Lower leg skin (tissue), 4 donors: ENCODE results near the gene PERP. TPM values are rescaled to one million over a fixed set of nuclear protein-coding genes. Genes with fewer than 3 reads are reported as not detected.

Source experiments
- DNase-seq, 2 donors: peaks; one replicate each; pipeline ENCODE4 v3.0.0-alpha.2; 2019; ENCODE audit warnings: low spot score in 2 of 2
- H3K4me3 ChIP-seq: fragments of 200-600 bp; sonication (generic); 2 replicates; pipeline ENCODE4 v1.5.1; 2017; ENCODE audit warnings: mild to moderate bottlenecking, low read depth; ENCODE audit not compliant: poor library complexity, severe bottlenecking
- POLR2A ChIP-seq, 2 donors: fragments of 450-650 bp; IDR thresholded peaks; one replicate each; pipeline ENCODE4 v1.6.1; 2016 to 2017; ENCODE audit warnings: antibody characterized with exemption in 2 of 2, mild to moderate bottlenecking in 1 of 2, moderate library complexity in 1 of 2
- WGBS, 2 donors: methylation state at CpG; one replicate each; pipeline ENCODE4 v1.1.5; 2018; 5-methylcytosine and 5-hydroxymethylcytosine counted together
- intact Hi-C: fragments of 100-400 bp; cut with DNase I; formaldehyde crosslinking; loops from one replicate; pipeline ENCODE4 v1.15.0; 2023; ENCODE audit warnings: low total_unique reads
- total RNA-seq, 4 donors: library from RNA; depleted of rRNA; stranded (reverse); fragments of >200 nt; gene quantifications; one replicate each; pipeline ENCODE4 v1.1.0, GENCODE V29; 2016
- TF ChIP-seq, protein P1 (sequence below), 3 donors: fragments of 450-650 bp; IDR thresholded peaks; one replicate each; pipeline ENCODE4 v1.5.1; 2016; ENCODE audit warnings: antibody characterized with exemption in 3 of 3, mild to moderate bottlenecking in 3 of 3, moderate library complexity in 2 of 3

The PERP gene
- total RNA-seq, 4 donors from 2014 or later, result 1,452 to 1,932 (median 1,836) TPM

DNA sequence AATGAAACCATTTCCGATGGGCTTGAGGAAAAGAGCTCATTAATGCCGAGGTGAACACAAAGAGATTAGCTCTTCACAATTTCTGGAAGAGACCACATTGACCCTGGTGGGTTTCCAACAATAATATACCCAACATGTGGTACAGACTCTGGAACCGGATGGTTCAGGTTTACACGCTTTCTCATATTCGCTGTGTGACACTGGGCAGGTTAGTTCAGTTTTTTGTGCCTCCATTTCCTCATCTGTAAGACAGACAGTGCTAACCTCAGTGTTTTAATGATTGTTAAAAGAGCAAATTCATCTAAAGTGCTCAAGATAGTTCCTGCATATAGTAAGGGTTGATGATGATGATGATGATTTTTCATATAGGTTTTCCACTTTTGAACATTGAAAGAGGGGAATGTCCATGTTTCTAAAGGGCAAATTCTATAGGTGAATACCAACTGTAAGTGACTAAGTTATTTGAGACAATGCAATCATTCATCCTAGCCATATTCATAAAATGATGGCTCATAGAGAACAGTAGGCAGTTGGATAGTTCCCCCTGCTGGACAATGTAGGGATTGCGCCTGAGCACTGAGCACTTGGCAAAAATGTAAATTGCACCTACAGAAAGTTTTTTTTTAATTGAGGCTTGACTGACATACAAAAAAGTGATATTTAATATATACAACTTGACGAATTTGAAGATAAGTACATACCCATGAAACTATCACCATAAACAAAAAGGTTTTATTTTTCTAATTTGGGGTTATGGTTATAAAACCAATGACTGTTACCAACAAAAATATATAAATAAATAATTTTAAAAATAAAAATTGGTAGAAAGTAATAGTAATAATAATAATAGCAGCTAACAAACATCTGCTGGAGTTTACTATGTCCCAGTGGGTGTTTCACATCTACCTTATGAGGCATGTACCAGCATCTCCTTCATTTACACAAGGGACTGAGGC lies 2.1 kb upstream of the PERP start:
- TF ChIP-seq, protein P1, sequence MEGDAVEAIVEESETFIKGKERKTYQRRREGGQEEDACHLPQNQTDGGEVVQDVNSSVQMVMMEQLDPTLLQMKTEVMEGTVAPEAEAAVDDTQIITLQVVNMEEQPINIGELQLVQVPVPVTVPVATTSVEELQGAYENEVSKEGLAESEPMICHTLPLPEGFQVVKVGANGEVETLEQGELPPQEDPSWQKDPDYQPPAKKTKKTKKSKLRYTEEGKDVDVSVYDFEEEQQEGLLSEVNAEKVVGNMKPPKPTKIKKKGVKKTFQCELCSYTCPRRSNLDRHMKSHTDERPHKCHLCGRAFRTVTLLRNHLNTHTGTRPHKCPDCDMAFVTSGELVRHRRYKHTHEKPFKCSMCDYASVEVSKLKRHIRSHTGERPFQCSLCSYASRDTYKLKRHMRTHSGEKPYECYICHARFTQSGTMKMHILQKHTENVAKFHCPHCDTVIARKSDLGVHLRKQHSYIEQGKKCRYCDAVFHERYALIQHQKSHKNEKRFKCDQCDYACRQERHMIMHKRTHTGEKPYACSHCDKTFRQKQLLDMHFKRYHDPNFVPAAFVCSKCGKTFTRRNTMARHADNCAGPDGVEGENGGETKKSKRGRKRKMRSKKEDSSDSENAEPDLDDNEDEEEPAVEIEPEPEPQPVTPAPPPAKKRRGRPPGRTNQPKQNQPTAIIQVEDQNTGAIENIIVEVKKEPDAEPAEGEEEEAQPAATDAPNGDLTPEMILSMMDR (IDR thresholded peaks at IDR 0.05), result peak in 2 of 3 donors; percentile 56 to 63
- no peak for TF ChIP-seq POLR2A (IDR thresholded peaks at IDR 0.05)
- 14 to 17% methylated on average over 7 of the region's 7 CpGs for WGBS, 2 donors
- intact Hi-C loops, result loop anchor here (5.0 kb wide), 1 partner anchor 107 kb away; no protein-coding TSS in a partner anchor
- H3K4me3 ChIP-seq, result no peak overlapping the region
- peak; percentile 82 to 97 for DNase-seq

DNA sequence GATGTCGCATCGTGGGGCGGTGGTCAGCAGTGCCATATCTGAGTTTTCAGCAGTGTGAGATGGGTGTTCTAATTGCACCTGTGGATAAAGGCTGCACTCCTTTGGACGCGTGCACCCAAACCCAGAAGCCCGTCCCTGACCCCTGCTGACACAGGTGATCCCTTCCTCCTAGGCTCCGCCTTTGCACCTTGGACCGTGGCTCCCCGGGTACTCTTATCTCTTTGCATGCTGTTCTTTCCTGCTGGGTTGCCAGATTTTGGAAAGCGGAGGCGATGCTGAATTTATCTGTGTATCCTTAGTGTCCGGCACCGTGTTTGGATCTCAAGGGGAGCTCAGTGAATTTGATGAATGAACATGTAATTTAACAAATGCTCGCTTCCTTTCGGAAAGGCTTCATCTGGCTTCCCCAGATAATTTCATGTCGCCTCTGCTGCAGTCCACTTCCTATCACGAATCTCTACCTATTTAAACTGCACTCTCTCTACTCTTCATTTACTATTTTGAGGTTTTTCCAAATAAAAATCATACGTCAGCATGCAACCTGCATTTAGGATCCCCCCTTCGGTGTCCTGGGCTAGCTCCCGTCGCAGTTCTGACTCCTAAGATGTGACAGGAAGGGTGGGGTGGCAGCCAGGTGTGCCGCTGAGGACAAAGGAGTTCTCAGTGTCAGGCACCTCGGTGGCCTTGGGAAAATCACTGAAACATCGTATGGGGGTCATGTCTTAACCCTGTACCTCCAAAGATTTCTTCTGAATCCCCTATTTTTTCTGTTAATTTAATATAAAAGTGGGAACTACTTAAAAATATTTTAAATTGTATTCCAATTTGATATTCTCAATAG lies 753 bp upstream of the PERP start:
- intact Hi-C loops, result loop anchor here (2.0 to 5.0 kb wide), 2 partner anchors 73 to 106 kb away; no protein-coding TSS in a partner anchor

DNA sequence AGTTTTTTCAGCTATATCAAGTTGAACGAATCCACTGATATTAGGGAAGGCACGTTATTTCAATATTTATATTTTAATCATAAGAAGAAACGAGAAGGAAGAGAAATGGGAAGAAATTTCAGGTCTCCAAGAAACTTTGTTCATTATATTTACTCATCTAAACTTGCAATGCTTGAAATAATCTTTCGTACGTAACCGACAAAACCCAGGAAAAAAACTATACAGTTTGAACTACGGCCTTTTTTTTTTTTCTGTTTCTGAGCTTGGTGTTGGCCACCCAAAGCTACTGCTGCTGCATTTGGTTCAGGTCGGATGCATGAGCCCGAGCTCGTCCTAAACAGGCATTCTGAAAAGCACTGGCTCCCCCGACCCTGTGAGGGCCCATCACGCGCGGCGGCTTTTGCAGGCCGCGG lies 548 bp downstream of the PERP start:
- intact Hi-C loops, result loop anchor here (2.0 to 5.0 kb wide), 2 partner anchors 72 to 104 kb away; no protein-coding TSS in a partner anchor
- H3K4me3 ChIP-seq, result peak overlapping the region; percentile 80
- DNase-seq, result no peak
- no peak for TF ChIP-seq POLR2A (IDR thresholded peaks at IDR 0.05)
- TF ChIP-seq, protein P1 (IDR thresholded peaks at IDR 0.05), result no peak
- 3 to 4% methylated on average over 17 of the region's 17 CpGs for WGBS, 2 donors

More for the DNA sequence above, 753 bp upstream of the PERP start:
- peak overlapping the region; percentile 80 for H3K4me3 ChIP-seq
- 6 to 7% methylated on average over 24 of the region's 24 CpGs for WGBS, 2 donors
- DNase-seq, result peak in 1 of 2 donors; percentile 59
- TF ChIP-seq, protein P1 (IDR thresholded peaks at IDR 0.05), result no peak
- TF ChIP-seq POLR2A (IDR thresholded peaks at IDR 0.05), result no peak

DNA sequence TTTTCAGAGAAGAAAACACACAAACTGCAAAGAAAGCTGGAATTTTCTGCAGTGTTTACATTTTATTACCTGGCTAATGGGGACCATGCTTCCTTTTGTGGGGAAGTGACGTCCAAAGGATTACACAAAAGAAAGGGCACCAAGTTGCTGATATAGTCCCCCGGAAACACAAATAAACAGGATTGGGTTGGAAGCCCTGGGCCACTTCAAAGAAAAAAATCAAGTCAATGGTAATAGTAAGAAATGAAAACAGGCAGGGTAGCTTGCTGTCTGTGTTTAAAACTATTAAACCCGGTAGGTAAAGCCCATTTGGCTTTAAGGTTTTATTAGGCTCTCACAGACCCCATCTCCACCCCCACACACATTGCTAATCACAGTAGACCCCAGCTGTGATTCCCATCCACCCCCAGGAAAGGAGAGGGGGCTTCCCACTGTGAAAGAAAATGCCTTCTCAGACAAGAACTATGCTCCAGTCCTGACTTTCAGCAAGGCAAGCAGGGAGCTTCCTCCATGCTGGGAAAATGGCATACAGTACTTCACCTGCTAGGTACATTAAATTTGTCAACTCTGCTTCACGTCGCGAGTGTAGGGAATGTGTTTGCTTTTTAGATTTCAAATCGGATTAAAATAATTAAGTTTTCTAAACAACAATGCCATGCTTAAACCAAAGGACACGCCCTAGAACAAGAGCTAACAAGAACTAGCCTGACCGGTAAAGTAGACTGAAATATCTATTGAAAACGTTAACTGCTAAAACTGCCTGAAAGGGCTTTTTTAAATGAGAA lies 1.1 kb downstream of the PERP start:
- TF ChIP-seq, protein P1 (IDR thresholded peaks at IDR 0.05), result no peak
- no peak for TF ChIP-seq POLR2A (IDR thresholded peaks at IDR 0.05)
- WGBS, 2 donors, result 14 to 21% methylated on average over 10 of the region's 10 CpGs
- intact Hi-C loops, result loop anchor here (2.0 to 5.0 kb wide), 2 partner anchors 71 to 104 kb away; no protein-coding TSS in a partner anchor
- H3K4me3 ChIP-seq, result peak overlapping the region; percentile 80
- DNase-seq, result no peak

DNA sequence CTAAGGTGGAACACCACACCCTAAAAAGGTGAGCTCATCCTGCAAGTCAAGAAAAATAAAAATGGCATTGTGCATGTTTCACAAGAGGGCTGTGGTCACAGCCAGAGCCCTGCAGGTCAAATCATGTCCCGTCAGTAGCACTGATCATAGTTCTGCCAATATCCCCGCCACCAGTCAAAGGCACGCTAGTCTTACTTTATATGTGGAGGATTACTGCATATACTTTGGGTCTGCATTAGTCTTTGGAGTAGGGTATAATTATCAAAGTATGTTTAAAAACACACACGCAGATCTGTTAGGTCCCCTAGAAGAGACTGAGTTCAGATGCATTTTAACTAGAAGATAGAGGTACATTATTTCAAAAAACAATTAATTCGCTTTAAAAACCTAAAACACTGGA lies 1.8 kb downstream of the PERP start:
- no peak for DNase-seq
- intact Hi-C loops, result loop anchor here (5.0 kb wide), 1 partner anchor 103 kb away; no protein-coding TSS in a partner anchor
- TF ChIP-seq, protein P1 (IDR thresholded peaks at IDR 0.05), result no peak
- no peak for TF ChIP-seq POLR2A (IDR thresholded peaks at IDR 0.05)

More for the DNA sequence above, 1.8 kb downstream of the PERP start:
- WGBS, 2 donors, result 50 to 52% methylated on average over 5 of the region's 5 CpGs
- H3K4me3 ChIP-seq, result no peak overlapping the region
